DOHH2 (cell line): Measurements from ENCODE around the gene PDE4B.

ENCODE experiments used
- CTCF ChIP-seq: fragments of 200-600 bp; sonication (generic); IDR thresholded peaks from one replicate; pipeline ENCODE4 v1.5.1; 2014; ENCODE audit warnings: antibody characterized with exemption, mild to moderate bottlenecking, low read depth, low read length; ENCODE audit not compliant: poor library complexity, severe bottlenecking
- EZH2phosphoT487 ChIP-seq: fragments of 200-600 bp; sonication (generic); IDR thresholded peaks from 2 replicates; pipeline ENCODE4 v1.6.1; 2017; ENCODE audit warnings: borderline replicate concordance, mild to moderate bottlenecking, antibody characterized with exemption, low read length, moderate library complexity, mixed read lengths

- TF ChIP-seq CTCF, result no peak
- no peak for TF ChIP-seq EZH2phosphoT487
Observed at GRCh38 chr1:66351478-66351877, 558.8 kb downstream of the PDE4B start.
